WERI-Rb-1 (cell line): Measurements from ENCODE around the gene TUBGCP2.

ENCODE experiments used
- DNase-seq: peaks from one replicate; pipeline ENCODE4 v3.0.0-alpha.2; 2020
- H3K27ac ChIP-seq: fragments of 250-450 bp; sonication (Bioruptor Pico); 2 replicates; pipeline ENCODE4 v1.5.1; 2020; ENCODE audit warnings: mild to moderate bottlenecking, moderate library complexity
- H3K27me3 ChIP-seq: fragments of 250-450 bp; sonication (Bioruptor Pico); 2 replicates; pipeline ENCODE4 v1.5.1; 2021; ENCODE audit warnings: mild to moderate bottlenecking, low read depth, moderate library complexity; ENCODE audit not compliant: insufficient read depth, severe bottlenecking
- H3K36me3 ChIP-seq: fragments of 250-450 bp; sonication (Bioruptor Pico); 2 replicates; pipeline ENCODE4 v1.5.1; 2020; ENCODE audit warnings: mild to moderate bottlenecking, moderate library complexity
- H3K4me3 ChIP-seq: 2 replicates; pipeline ENCODE4 v1.5.1; 2011; ENCODE audit warnings: low read depth, mild to moderate bottlenecking, control low read depth, low read length
- H3K9me3 ChIP-seq: fragments of 250-450 bp; sonication (Bioruptor Pico); 2 replicates; pipeline ENCODE4 v1.5.1; 2021; ENCODE audit warnings: mild to moderate bottlenecking, moderate library complexity; ENCODE audit not compliant: severe bottlenecking
- CTCF ChIP-seq: IDR thresholded peaks from 2 replicates; pipeline ENCODE4 v1.5.1; 2011; ENCODE audit warnings: low read depth, mild to moderate bottlenecking, control low read depth, inconsistent platforms, low read length

The TUBGCP2 gene

GRCh38 chr10:133248334-133248715 is 60.3 kb downstream of the TUBGCP2 start:
- TF ChIP-seq CTCF, result no peak
- Histone ChIP-seq H3K27me3 (no peaks in the 10 kb centered on the region), H3K9me3 (no peaks in the 10 kb centered on the region), H3K27ac (no peak overlapping the region), H3K4me3 (no peak overlapping the region), H3K36me3 (no peaks in the 10 kb centered on the region)
- no peak for DNase-seq

- Histone ChIP-seq H3K36me3 (no peaks in the 10 kb centered on the region), H3K27me3 (no peaks in the 10 kb centered on the region), H3K27ac (no peak overlapping the region), H3K4me3 (no peak overlapping the region), H3K9me3 (no peaks in the 10 kb centered on the region)
- DNase-seq, result no peak
- TF ChIP-seq CTCF, result no peak
These were observed 60.9 kb downstream of the TUBGCP2 start for GRCh38 chr10:133247681-133248333.

GRCh38 chr10:133246236-133246626 is 62.4 kb downstream of the TUBGCP2 start:
- H3K36me3 ChIP-seq, result no peaks in the 10 kb centered on the region
- no peaks in the 10 kb centered on the region for H3K9me3 ChIP-seq
- no peak for DNase-seq
- H3K4me3 ChIP-seq, result no peak overlapping the region
- TF ChIP-seq CTCF, result no peak
- H3K27me3 ChIP-seq, result no peaks in the 10 kb centered on the region
- H3K27ac ChIP-seq, result peak overlapping the region; percentile 71

GRCh38 chr10:133245439-133246235 is 63.0 kb downstream of the TUBGCP2 start:
- Histone ChIP-seq H3K4me3 (no peak overlapping the region), H3K36me3 (no peaks in the 10 kb centered on the region), H3K27ac (peak overlapping the region; percentile 71), H3K27me3 (no peaks in the 10 kb centered on the region), H3K9me3 (no peaks in the 10 kb centered on the region)
- no peak for TF ChIP-seq CTCF
- DNase-seq, result peak; percentile 91

- Histone ChIP-seq H3K27me3 (no peaks in the 10 kb centered on the region), H3K9me3 (no peaks in the 10 kb centered on the region), H3K4me3 (no peak overlapping the region), H3K27ac (no peak overlapping the region), H3K36me3 (no peaks in the 10 kb centered on the region)
- no peak for TF ChIP-seq CTCF
- DNase-seq, result no peak
These were observed 65.1 kb downstream of the TUBGCP2 start for GRCh38 chr10:133243593-133243992.
